ENCODE results near the gene PTPRN.
"Not testable (repeated sequence)": the region's sequence is repeated elsewhere in the genome, so short reads cannot be mapped to it uniquely, and the experiment has no call there.

The PTPRN gene

GRCh38 chr2:219270055-219270372, 39.2 kb downstream of the PTPRN start:
- no peak for DNase-seq (ENCODE audit: low spot score)

- no peak for DNase-seq (ENCODE audit: low spot score)
These were observed 39.7 kb downstream of the PTPRN start for GRCh38 chr2:219269362-219270054.

- DNase-seq (ENCODE audit: low spot score), result no peak
These were observed 40.9 kb downstream of the PTPRN start for GRCh38 chr2:219268294-219268693.

GRCh38 chr2:219266886-219267285, 42.3 kb downstream of the PTPRN start:
- no peak for DNase-seq (ENCODE audit: low spot score)

GRCh38 chr2:219266232-219266631, 43.0 kb downstream of the PTPRN start:
- no peak for DNase-seq (ENCODE audit: low spot score)

GRCh38 chr2:219261024-219261855, 48.0 kb downstream of the PTPRN start:
- DNase-seq (ENCODE audit: low spot score), result no peak

GRCh38 chr2:219258942-219259341, 50.3 kb downstream of the PTPRN start:
- not testable (repeated sequence) for DNase-seq (ENCODE audit: low spot score)

GRCh38 chr2:219254590-219255201, 54.5 kb downstream of the PTPRN start:
- DNase-seq (ENCODE audit: low spot score), result no peak

- DNase-seq (ENCODE audit: low spot score), result peak; percentile 89
These were observed 55.2 kb downstream of the PTPRN start, which contains the start of gene TUBA4A for GRCh38 chr2:219253753-219254589. TUBA4A (minus strand) TSS chr2:219253918; CDS start chr2:219253858, 60 bp downstream.

- no peak for DNase-seq (ENCODE audit: low spot score)
These were observed 56.1 kb downstream of the PTPRN start, which contains the start of gene TUBA4B for GRCh38 chr2:219252900-219253752. TUBA4B (plus strand) TSS chr2:219253243; CDS start chr2:219253408, 165 bp downstream.

- DNase-seq (ENCODE audit: low spot score), result no peak
These were observed 56.7 kb downstream of the PTPRN start for GRCh38 chr2:219252570-219252899.

- no peak for DNase-seq (ENCODE audit: low spot score)
These were observed 57.1 kb downstream of the PTPRN start for GRCh38 chr2:219252084-219252483.

GRCh38 chr2:219251656-219252055, 57.5 kb downstream of the PTPRN start:
- no peak for DNase-seq (ENCODE audit: low spot score)

GRCh38 chr2:219250049-219250781, 59.0 kb downstream of the PTPRN start:
- DNase-seq (ENCODE audit: low spot score), result no peak

GRCh38 chr2:219249203-219249980, 59.8 kb downstream of the PTPRN start:
- DNase-seq (ENCODE audit: low spot score), result no peak

- DNase-seq (ENCODE audit: low spot score), result no peak
These were observed 60.4 kb downstream of the PTPRN start for GRCh38 chr2:219248845-219249202.

GRCh38 chr2:219247678-219248642, 61.2 kb downstream of the PTPRN start:
- DNase-seq (ENCODE audit: low spot score), result peak; percentile 84

- DNase-seq (ENCODE audit: low spot score), result no peak
These were observed 62.6 kb downstream of the PTPRN start for GRCh38 chr2:219246559-219246958.

- DNase-seq (ENCODE audit: low spot score), result no peak
These were observed 63.3 kb downstream of the PTPRN start for GRCh38 chr2:219245899-219246230.
